ENCODE data around the gene CYP3A4.

Gene CYP3A4

DNA sequence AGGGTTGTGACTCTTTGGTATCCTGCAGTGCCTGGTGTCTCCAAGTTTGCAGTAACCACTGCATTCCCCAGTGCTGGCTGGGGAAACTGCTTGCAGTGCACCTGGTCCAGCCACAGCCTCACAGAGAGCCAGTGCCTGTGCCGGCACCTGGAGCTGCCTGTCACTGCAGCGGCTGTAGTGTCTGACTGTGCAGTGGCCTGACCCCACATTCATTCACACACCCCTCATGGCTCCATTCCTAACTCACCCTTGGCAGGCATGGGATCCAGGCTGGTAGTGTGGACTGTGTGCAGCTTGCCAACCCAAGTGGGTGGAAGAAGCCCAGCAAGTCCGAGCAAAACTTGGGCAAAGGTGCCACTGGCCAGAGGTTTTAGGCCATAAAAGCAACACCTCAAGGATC lies 40.1 kb upstream of the CYP3A4 start:
- H3K4me1 ChIP-seq (ENCODE audit: low read depth, poor library complexity, severe bottlenecking), result no peaks in the 10 kb centered on the region

DNA sequence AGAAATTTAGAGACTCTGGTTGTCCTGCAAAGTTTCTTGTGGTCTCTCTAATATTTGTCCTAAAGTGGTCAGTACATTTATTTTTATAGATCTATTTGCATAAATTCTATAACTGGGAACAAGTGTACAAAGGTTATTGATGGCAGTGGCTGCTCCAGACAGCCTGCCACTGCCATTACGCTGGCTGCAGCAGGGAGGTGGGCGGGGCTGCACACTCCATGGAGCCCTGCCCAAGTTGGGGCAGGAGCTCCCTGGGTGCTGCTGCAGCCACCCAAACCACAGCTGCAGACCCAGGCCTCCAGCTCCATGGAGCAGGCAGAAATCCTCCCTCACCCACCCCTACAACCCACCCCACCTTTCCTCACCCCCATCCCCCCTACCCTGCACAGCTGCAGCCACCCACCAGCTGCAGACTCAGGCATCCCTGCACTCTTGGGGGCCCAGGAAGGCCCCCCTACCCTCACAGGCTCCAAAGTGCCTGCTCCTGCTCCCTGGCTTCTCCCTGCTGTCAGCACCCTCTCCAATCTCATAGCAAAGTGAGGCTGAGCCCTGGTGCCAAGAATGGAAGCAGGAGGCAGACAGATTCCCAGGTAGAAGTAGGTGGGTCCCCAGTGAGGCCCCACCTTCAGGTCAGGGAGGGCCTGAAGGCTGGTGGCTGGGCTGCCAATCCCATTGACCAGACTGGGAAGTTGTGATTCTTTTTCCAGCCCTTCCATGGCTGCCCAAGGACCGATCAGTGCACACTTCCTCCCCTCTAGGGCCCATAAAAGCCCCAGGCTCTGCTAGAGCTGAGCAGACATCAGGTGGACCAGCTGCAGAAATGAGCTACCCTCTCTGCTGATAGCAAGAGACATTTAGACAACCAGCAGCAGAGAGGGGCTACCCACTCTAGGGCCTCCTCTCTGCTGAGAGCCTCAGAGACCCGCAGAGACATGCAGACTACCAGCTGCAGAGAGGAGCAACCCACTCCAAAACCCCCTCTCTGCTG lies 39.0 kb upstream of the CYP3A4 start:
- H3K79me2 ChIP-seq (ENCODE audit: insufficient read depth, low read depth), result no peaks in the 10 kb centered on the region
- no peak overlapping the region for H2AFZ ChIP-seq (ENCODE audit: low read depth)
- H3K4me3 ChIP-seq (IDR thresholded peaks at IDR 0.05; ENCODE audit: insufficient read depth, low read depth, low read length), result no peak overlapping the region
- H3K27ac ChIP-seq, result no peak overlapping the region
- TF ChIP-seq, protein P1, sequence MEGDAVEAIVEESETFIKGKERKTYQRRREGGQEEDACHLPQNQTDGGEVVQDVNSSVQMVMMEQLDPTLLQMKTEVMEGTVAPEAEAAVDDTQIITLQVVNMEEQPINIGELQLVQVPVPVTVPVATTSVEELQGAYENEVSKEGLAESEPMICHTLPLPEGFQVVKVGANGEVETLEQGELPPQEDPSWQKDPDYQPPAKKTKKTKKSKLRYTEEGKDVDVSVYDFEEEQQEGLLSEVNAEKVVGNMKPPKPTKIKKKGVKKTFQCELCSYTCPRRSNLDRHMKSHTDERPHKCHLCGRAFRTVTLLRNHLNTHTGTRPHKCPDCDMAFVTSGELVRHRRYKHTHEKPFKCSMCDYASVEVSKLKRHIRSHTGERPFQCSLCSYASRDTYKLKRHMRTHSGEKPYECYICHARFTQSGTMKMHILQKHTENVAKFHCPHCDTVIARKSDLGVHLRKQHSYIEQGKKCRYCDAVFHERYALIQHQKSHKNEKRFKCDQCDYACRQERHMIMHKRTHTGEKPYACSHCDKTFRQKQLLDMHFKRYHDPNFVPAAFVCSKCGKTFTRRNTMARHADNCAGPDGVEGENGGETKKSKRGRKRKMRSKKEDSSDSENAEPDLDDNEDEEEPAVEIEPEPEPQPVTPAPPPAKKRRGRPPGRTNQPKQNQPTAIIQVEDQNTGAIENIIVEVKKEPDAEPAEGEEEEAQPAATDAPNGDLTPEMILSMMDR (conservative IDR thresholded peaks at IDR 0.05; ENCODE audit: low read depth, low read length), result no peak
- no peaks in the 10 kb centered on the region for H3K36me3 ChIP-seq (ENCODE audit: insufficient read depth)
- H3K9ac ChIP-seq, result no peak overlapping the region
- H3K4me2 ChIP-seq, result no peak overlapping the region
- H3K4me1 ChIP-seq (ENCODE audit: low read depth, poor library complexity, severe bottlenecking), result no peaks in the 10 kb centered on the region
- no peaks in the 10 kb centered on the region for H3K27me3 ChIP-seq (ENCODE audit: insufficient read depth, low read depth)
- H4K20me1 ChIP-seq (ENCODE audit: insufficient read depth), result no peaks in the 10 kb centered on the region

More for the DNA sequence above, 40.1 kb upstream of the CYP3A4 start:
- Histone ChIP-seq H4K20me1 (ENCODE audit: insufficient read depth) (no peaks in the 10 kb centered on the region), H3K27ac (no peak overlapping the region), H3K4me2 (no peak overlapping the region), H3K79me2 (ENCODE audit: insufficient read depth, low read depth) (no peaks in the 10 kb centered on the region), H3K9ac (no peak overlapping the region), H3K27me3 (ENCODE audit: insufficient read depth, low read depth) (no peaks in the 10 kb centered on the region), H3K36me3 (ENCODE audit: insufficient read depth) (no peaks in the 10 kb centered on the region), H3K4me3 (IDR thresholded peaks at IDR 0.05; ENCODE audit: insufficient read depth, low read depth, low read length) (no peak overlapping the region), H2AFZ (ENCODE audit: low read depth) (no peak overlapping the region)
- TF ChIP-seq, protein P1 (conservative IDR thresholded peaks at IDR 0.05; ENCODE audit: low read depth, low read length), result no peak

DNA sequence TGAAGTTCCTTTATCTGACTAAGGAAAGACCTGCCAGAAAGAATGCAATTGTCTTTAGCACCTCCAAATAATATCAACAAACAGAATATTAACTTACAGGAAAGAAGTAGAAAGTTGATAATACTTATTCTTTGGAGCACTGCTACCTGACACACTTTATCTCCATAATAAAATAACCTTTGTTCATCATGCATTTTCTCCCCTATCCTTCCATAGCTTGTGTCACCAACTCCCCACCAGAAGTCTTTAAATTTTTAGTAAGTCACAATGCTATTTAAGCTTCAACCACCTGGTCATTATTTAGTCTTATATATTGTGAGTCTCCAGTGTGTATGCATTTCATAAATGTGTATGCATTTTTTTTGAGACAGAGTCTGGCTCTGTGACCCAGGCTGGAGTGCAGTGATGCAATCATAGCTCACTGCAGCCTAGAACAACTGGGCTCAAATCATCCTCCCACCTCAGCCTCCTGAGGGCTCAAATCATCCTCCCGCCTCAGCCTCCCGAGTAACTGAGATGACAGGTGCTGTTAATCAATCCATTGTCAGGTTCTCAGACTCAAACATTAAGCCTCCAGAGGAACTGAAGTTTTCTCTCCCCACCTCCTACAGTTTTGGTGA lies 36.5 kb upstream of the CYP3A4 start:
- Histone ChIP-seq H3K4me1 (ENCODE audit: low read depth, poor library complexity, severe bottlenecking) (no peaks in the 10 kb centered on the region), H3K9ac (no peak overlapping the region), H2AFZ (ENCODE audit: low read depth) (no peak overlapping the region), H4K20me1 (ENCODE audit: insufficient read depth) (no peaks in the 10 kb centered on the region), H3K4me2 (no peak overlapping the region), H3K27me3 (ENCODE audit: insufficient read depth, low read depth) (no peaks in the 10 kb centered on the region), H3K79me2 (ENCODE audit: insufficient read depth, low read depth) (no peaks in the 10 kb centered on the region), H3K36me3 (ENCODE audit: insufficient read depth) (no peaks in the 10 kb centered on the region), H3K27ac (no peak overlapping the region), H3K4me3 (IDR thresholded peaks at IDR 0.05; ENCODE audit: insufficient read depth, low read depth, low read length) (no peak overlapping the region)
- TF ChIP-seq, protein P1 (conservative IDR thresholded peaks at IDR 0.05; ENCODE audit: low read depth, low read length), result no peak

DNA sequence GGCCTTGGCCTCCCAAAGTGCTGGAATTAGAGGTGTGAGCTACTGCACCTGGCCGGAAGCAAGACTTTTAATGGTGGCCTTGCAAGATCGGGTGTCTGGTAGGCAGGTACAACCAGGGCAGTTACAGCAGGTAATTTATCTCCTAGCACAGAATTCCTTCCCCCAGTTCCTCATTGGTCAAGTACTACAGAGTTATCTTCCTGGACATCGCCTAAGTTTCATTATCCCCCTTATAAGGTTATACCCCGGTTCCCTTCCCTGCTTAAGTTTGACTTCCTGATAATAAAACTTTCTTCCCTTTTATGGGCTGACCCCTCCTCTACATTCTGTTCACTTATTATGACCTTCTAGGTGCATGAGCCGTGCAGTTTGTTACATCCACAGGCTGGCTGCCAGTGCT lies 24.8 kb upstream of the CYP3A4 start:
- TF ChIP-seq, protein P1 (conservative IDR thresholded peaks at IDR 0.05; ENCODE audit: low read depth, low read length), result no peak
- no peaks in the 10 kb centered on the region for H3K27me3 ChIP-seq (ENCODE audit: insufficient read depth, low read depth)
- no peaks in the 10 kb centered on the region for H4K20me1 ChIP-seq (ENCODE audit: insufficient read depth)
- H3K27ac ChIP-seq, result no peak overlapping the region
- no peaks in the 10 kb centered on the region for H3K79me2 ChIP-seq (ENCODE audit: insufficient read depth, low read depth)
- H3K4me1 ChIP-seq (ENCODE audit: low read depth, poor library complexity, severe bottlenecking), result no peaks in the 10 kb centered on the region
- no peak overlapping the region for H3K4me3 ChIP-seq (IDR thresholded peaks at IDR 0.05; ENCODE audit: insufficient read depth, low read depth, low read length)
- no peak overlapping the region for H2AFZ ChIP-seq (ENCODE audit: low read depth)
- H3K36me3 ChIP-seq (ENCODE audit: insufficient read depth), result no peaks in the 10 kb centered on the region
- H3K9ac ChIP-seq, result no peak overlapping the region
- no peak overlapping the region for H3K4me2 ChIP-seq

All from KMS-11 (cell line).